ENCODE data around the gene SDF2L1. TPM values are rescaled to one million over a fixed set of nuclear protein-coding genes. Genes with fewer than 3 reads are reported as not detected.
A peak's percentile ranks its signal among the peaks of the same experiment; 100 is the strongest.

Gene SDF2L1
- polyA plus RNA-seq, 3 donors: 31.7 to 46.2 (median 44.7) TPM

GRCh38 chr22:21663738-21664137 is 21.6 kb downstream of the SDF2L1 start:
- Histone ChIP-seq H4K20me1 (ENCODE audit: insufficient read depth, low read length) (no peaks in the 10 kb centered on the region), H3K9me3 (replicated peaks in 1 of 2; ENCODE audit: control insufficient read depth in 1 of 2, insufficient read depth in 1 of 2, low read length in 2 of 2) (no peaks in the 10 kb centered on the region), H3K27ac (ENCODE audit: low read depth in 1 of 2, low read length in 2 of 2) (no peak overlapping the region), H3K9ac (ENCODE audit: insufficient read depth, low read length, poor library complexity, severe bottlenecking) (no peak overlapping the region), H3K36me3 (replicated peaks in 1 of 2; ENCODE audit: control insufficient read depth in 1 of 2, insufficient read depth in 2 of 2, low read length in 2 of 2) (no peaks in the 10 kb centered on the region), H3K27me3 (ENCODE audit: control insufficient read depth in 2 of 2, insufficient read depth in 2 of 2, low read length in 2 of 2) (no peaks in the 10 kb centered on the region), H2AFZ (ENCODE audit: insufficient read depth, low read depth, low read length, poor library complexity, severe bottlenecking) (no peak overlapping the region), H3K79me2 (ENCODE audit: insufficient read depth, low read length) (peaks cover 23% of the 10 kb centered on the region), H3K4me1 (ENCODE audit: control insufficient read depth in 1 of 2, insufficient read depth in 2 of 2, low read length in 2 of 2) (peaks cover 12 to 18% of the 10 kb centered on the region in 2 donors), H3K4me2 (replicated peaks; ENCODE audit: extremely low read depth, low read length, poor library complexity, severe bottlenecking) (no peak overlapping the region), H3K4me3 (replicated peaks in 1 of 3; ENCODE audit: low read depth in 2 of 3, low read length in 3 of 3) (no peak overlapping the region)
- no peaks in the 10 kb centered on the region for H3K36me3 Mint-ChIP-seq
- WGBS (ENCODE audit: insufficient coverage): 95% methylated on average over 2 of the region's 2 CpGs
- no peak for DNase-seq
- intact Hi-C loops (cut with micrococcal nuclease): no loop called here
- H3K27ac Mint-ChIP-seq: peak overlapping the region in 1 of 7 donors; percentile 66
- H3K4me3 Mint-ChIP-seq: no peak overlapping the region
- peaks cover 0 to 2% (median 0%) of the 10 kb centered on the region in 7 donors for H3K9me3 Mint-ChIP-seq
- no peak for TF ChIP-seq CTCF (IDR thresholded peaks at IDR 0.05)
- peaks cover 0 to 1% (median 0%) of the 10 kb centered on the region in 3 donors for H3K27me3 Mint-ChIP-seq (ENCODE audit: low read depth in 3 of 3)
- peaks cover 20% of the 10 kb centered on the region for H3K4me1 Mint-ChIP-seq

GRCh38 chr22:21665047-21665851 is 23.1 kb downstream of the SDF2L1 start:
- Histone ChIP-seq H3K79me2 (ENCODE audit: insufficient read depth, low read length) (peaks cover 35% of the 10 kb centered on the region), H3K4me3 (replicated peaks in 1 of 3; ENCODE audit: low read depth in 2 of 3, low read length in 3 of 3) (peak overlapping the region; percentile 61 to 94 (median 76)), H3K9me3 (replicated peaks in 1 of 2; ENCODE audit: control insufficient read depth in 1 of 2, insufficient read depth in 1 of 2, low read length in 2 of 2) (no peaks in the 10 kb centered on the region), H3K4me1 (ENCODE audit: control insufficient read depth in 1 of 2, insufficient read depth in 2 of 2, low read length in 2 of 2) (peaks cover 12 to 18% of the 10 kb centered on the region in 2 donors), H2AFZ (ENCODE audit: insufficient read depth, low read depth, low read length, poor library complexity, severe bottlenecking) (peak overlapping the region; percentile 95), H4K20me1 (ENCODE audit: insufficient read depth, low read length) (peaks cover 2% of the 10 kb centered on the region), H3K27me3 (ENCODE audit: control insufficient read depth in 2 of 2, insufficient read depth in 2 of 2, low read length in 2 of 2) (no peaks in the 10 kb centered on the region), H3K9ac (ENCODE audit: insufficient read depth, low read length, poor library complexity, severe bottlenecking) (peak overlapping the region; percentile 87), H3K27ac (ENCODE audit: low read depth in 1 of 2, low read length in 2 of 2) (peak overlapping the region; percentile 87 to 96), H3K4me2 (replicated peaks; ENCODE audit: extremely low read depth, low read length, poor library complexity, severe bottlenecking) (peak overlapping the region; percentile 85), H3K36me3 (replicated peaks in 1 of 2; ENCODE audit: control insufficient read depth in 1 of 2, insufficient read depth in 2 of 2, low read length in 2 of 2) (peaks cover 5 to 12% of the 10 kb centered on the region in 2 donors)
- H3K4me3 Mint-ChIP-seq: peak overlapping the region; percentile 94 to 96
- WGBS (ENCODE audit: insufficient coverage): 76% methylated on average over 23 of the region's 26 CpGs
- intact Hi-C loops (cut with micrococcal nuclease): no loop called here
- peaks cover 0 to 2% (median 0%) of the 10 kb centered on the region in 7 donors for H3K9me3 Mint-ChIP-seq
- peaks cover 6 to 10% of the 10 kb centered on the region in 2 donors for H3K36me3 Mint-ChIP-seq
- peak overlapping the region; percentile 96 to 99 (median 98) for H3K27ac Mint-ChIP-seq
- no peak for TF ChIP-seq CTCF (IDR thresholded peaks at IDR 0.05)
- peaks cover 0 to 1% (median 0%) of the 10 kb centered on the region in 3 donors for H3K27me3 Mint-ChIP-seq (ENCODE audit: low read depth in 3 of 3)
- DNase-seq: no peak
- peaks cover 23% of the 10 kb centered on the region for H3K4me1 Mint-ChIP-seq

Data from CD14-positive monocyte (primary cell).